ENCODE results near the gene DNMT1. TPM values are rescaled to one million over a fixed set of nuclear protein-coding genes. Genes with fewer than 3 reads are reported as not detected.

The DNMT1 gene
- total RNA-seq, 1 experiment from 2014 or later = 259 TPM

DNA sequence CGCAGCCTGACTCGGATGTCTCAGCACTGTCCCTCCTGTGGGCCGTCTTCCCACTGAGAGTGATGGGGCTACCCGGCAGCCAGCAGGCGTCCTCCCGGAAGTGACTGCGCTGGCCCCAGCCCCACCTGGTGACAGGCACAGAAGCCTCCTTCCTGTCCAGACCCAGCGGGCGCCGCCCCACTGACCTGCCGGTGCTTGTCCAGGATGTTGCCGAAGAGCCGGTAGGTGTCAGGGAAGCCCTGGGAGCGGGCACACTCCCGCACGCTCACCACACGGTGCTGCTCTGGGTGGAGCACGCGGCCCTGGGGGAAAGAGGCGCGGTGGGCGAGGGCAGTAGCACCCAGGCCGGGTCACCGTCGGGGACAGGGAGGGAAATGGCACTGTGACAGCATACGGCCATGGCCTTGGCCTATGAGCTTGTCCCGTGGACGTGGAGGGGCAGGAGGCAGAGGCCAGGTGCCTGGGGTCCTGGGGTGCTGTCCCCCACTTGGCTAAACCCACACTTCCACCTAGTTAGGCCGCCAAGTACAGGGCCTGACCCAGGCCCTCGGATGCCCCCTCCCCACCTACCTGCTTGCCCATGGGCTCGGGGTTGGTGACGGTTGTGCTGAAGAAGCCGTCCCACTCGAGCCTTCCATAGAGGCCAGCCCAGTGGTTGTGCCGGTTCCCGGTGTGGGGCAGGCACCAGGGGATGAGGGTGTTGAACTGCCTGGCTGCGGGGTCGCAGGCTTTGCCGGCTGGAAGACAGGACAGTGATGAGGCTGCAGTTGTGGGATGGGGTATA is 59.0 kb downstream of the DNMT1 start:
- Histone ChIP-seq H3K27ac (ENCODE audit: low read length) (no peak overlapping the region), H3K9ac (ENCODE audit: low read length) (no peak overlapping the region), H3F3A (ENCODE audit: low read length, unreplicated experiment) (no peaks in the 10 kb centered on the region), H3K9me3 (ENCODE audit: low read length) (no peaks in the 10 kb centered on the region), H3K9me2 (replicated peaks; ENCODE audit: low read length) (no peaks in the 10 kb centered on the region), H4K20me1 (ENCODE audit: low read length) (no peaks in the 10 kb centered on the region), H3K27me3 (ENCODE audit: low read length) (no peaks in the 10 kb centered on the region), H3K79me2 (ENCODE audit: low read length) (no peaks in the 10 kb centered on the region), H3K4me1 (ENCODE audit: insufficient read depth, low read length) (no peaks in the 10 kb centered on the region), H3K4me2 (ENCODE audit: low read length) (no peak overlapping the region), H2AFZ (ENCODE audit: low read length) (no peak overlapping the region), H3K4me3 (ENCODE audit: low read length) (no peak overlapping the region), H3K36me3 (ENCODE audit: low read depth, low read length) (peaks cover 68% of the 10 kb centered on the region)
- TF ChIP-seq, protein P1, sequence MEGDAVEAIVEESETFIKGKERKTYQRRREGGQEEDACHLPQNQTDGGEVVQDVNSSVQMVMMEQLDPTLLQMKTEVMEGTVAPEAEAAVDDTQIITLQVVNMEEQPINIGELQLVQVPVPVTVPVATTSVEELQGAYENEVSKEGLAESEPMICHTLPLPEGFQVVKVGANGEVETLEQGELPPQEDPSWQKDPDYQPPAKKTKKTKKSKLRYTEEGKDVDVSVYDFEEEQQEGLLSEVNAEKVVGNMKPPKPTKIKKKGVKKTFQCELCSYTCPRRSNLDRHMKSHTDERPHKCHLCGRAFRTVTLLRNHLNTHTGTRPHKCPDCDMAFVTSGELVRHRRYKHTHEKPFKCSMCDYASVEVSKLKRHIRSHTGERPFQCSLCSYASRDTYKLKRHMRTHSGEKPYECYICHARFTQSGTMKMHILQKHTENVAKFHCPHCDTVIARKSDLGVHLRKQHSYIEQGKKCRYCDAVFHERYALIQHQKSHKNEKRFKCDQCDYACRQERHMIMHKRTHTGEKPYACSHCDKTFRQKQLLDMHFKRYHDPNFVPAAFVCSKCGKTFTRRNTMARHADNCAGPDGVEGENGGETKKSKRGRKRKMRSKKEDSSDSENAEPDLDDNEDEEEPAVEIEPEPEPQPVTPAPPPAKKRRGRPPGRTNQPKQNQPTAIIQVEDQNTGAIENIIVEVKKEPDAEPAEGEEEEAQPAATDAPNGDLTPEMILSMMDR (conservative IDR thresholded peaks at IDR 0.05; ENCODE audit: low read depth, low read length) = no peak
- TF ChIP-seq EZH2 (IDR thresholded peaks at IDR 0.05; ENCODE audit: low read length, unreplicated experiment) (no peak), EZH2phosphoT487 (IDR thresholded peaks at IDR 0.05; ENCODE audit: borderline replicate concordance, low read length) (no peak)
- DNase-seq = no peak
- no peak for ATAC-seq
- CTCF ChIA-PET = no interaction called here
- BruUV-seq (replicated peaks) = no TSS peak
- intact Hi-C loops (cut with micrococcal nuclease) = no loop called here
- POLR2A ChIA-PET (ENCODE audit: unreplicated experiment) = no interaction called here

DNA sequence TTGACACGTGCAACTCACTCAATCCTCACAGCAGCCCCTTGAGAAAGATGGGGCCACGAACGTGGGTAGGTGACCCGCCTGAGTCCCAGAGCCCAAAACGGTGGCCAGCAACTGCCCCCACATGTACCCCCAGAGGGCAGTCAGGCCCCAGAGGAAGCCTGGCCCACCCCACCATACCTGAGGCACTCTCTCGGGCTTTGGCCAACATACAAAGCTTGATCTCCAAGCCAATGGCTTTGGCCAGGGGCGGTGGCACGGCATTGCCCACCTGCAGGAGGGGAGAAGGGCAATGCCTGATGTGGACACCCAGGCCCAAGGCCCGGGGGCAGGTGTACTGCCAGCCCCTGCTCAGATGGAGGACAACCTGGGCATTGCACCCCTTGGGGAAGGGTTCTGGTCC is 60.7 kb downstream of the DNMT1 start:
- no peak overlapping the region for H3K27ac ChIP-seq (ENCODE audit: low read length)
- no peak overlapping the region for H3K9ac ChIP-seq (ENCODE audit: low read length)
- H3K79me2 ChIP-seq (ENCODE audit: low read length) = no peaks in the 10 kb centered on the region
- peaks cover 61% of the 10 kb centered on the region for H3K36me3 ChIP-seq (ENCODE audit: low read depth, low read length)
- H3F3A ChIP-seq (ENCODE audit: low read length, unreplicated experiment) = no peaks in the 10 kb centered on the region
- H4K20me1 ChIP-seq (ENCODE audit: low read length) = no peaks in the 10 kb centered on the region
- H3K9me2 ChIP-seq (replicated peaks; ENCODE audit: low read length) = no peaks in the 10 kb centered on the region
- CTCF ChIA-PET = no interaction called here
- no peak overlapping the region for H3K4me2 ChIP-seq (ENCODE audit: low read length)
- no peak for TF ChIP-seq EZH2 (IDR thresholded peaks at IDR 0.05; ENCODE audit: low read length, unreplicated experiment)
- no peak for TF ChIP-seq EZH2phosphoT487 (IDR thresholded peaks at IDR 0.05; ENCODE audit: borderline replicate concordance, low read length)
- TF ChIP-seq, protein P1 (conservative IDR thresholded peaks at IDR 0.05; ENCODE audit: low read depth, low read length) = no peak
- H2AFZ ChIP-seq (ENCODE audit: low read length) = no peak overlapping the region
- POLR2A ChIA-PET (ENCODE audit: unreplicated experiment) = no interaction called here
- DNase-seq = no peak
- no peaks in the 10 kb centered on the region for H3K4me1 ChIP-seq (ENCODE audit: insufficient read depth, low read length)
- H3K4me3 ChIP-seq (ENCODE audit: low read length) = no peak overlapping the region
- no peaks in the 10 kb centered on the region for H3K9me3 ChIP-seq (ENCODE audit: low read length)
- no peak for ATAC-seq
- intact Hi-C loops (cut with micrococcal nuclease) = no loop called here
- H3K27me3 ChIP-seq (ENCODE audit: low read length) = no peaks in the 10 kb centered on the region
- no TSS peak for BruUV-seq (replicated peaks)

DNA sequence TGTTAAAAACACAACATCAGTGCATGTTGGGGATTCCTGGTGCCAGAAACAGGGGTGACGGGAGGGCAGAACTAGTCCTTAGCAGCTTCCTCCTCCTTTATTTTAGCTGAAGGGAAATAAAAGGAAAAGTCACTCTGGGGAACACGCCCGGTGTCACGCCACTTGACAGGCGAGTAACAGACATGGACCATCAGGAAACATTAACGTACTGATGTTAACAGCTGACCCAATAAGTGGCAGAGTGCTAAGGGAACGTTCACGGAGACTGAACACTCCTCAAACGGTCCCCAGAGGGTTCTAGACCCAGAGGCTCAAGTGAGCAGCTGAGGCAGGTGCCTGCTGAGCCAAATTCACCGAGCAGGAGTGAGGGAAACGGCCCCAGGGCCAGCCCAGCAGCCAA is 61.2 kb downstream of the DNMT1 start:
- no peak for DNase-seq
- Histone ChIP-seq H3K4me2 (ENCODE audit: low read length) (no peak overlapping the region), H3K9me3 (ENCODE audit: low read length) (no peaks in the 10 kb centered on the region), H3K27ac (ENCODE audit: low read length) (no peak overlapping the region), H3K36me3 (ENCODE audit: low read depth, low read length) (peaks cover 56% of the 10 kb centered on the region), H4K20me1 (ENCODE audit: low read length) (no peaks in the 10 kb centered on the region), H3K79me2 (ENCODE audit: low read length) (no peaks in the 10 kb centered on the region), H3K4me1 (ENCODE audit: insufficient read depth, low read length) (no peaks in the 10 kb centered on the region), H3F3A (ENCODE audit: low read length, unreplicated experiment) (no peaks in the 10 kb centered on the region), H3K27me3 (ENCODE audit: low read length) (no peaks in the 10 kb centered on the region), H3K4me3 (ENCODE audit: low read length) (no peak overlapping the region), H3K9ac (ENCODE audit: low read length) (no peak overlapping the region), H2AFZ (ENCODE audit: low read length) (no peak overlapping the region), H3K9me2 (replicated peaks; ENCODE audit: low read length) (no peaks in the 10 kb centered on the region)
- ChIA-PET CTCF (no interaction called here), POLR2A (ENCODE audit: unreplicated experiment) (no interaction called here)
- no TSS peak for BruUV-seq (replicated peaks)
- ATAC-seq = no peak
- TF ChIP-seq, protein P1 (conservative IDR thresholded peaks at IDR 0.05; ENCODE audit: low read depth, low read length) = no peak
- TF ChIP-seq EZH2 (IDR thresholded peaks at IDR 0.05; ENCODE audit: low read length, unreplicated experiment) (no peak), EZH2phosphoT487 (IDR thresholded peaks at IDR 0.05; ENCODE audit: borderline replicate concordance, low read length) (no peak)
- intact Hi-C loops (cut with micrococcal nuclease) = no loop called here

Data from PC-3 (cell line).